SK-N-SH treated with all-trans-retinoic acid at 6 μM for 48 hours (cell line): Measurements from ENCODE around the gene RPL7A.

Experiments used
- ISL1 ChIP-seq: fragments of 250-450 bp; sonication (Bioruptor Pico); IDR thresholded peaks from 2 replicates; pipeline ENCODE4 v2.1.2; 2022; ENCODE audit warnings: mild to moderate bottlenecking, moderate library complexity
- PATZ1 ChIP-seq: fragments of 250-450 bp; sonication (Bioruptor Pico); IDR thresholded peaks from 2 replicates; pipeline ENCODE4 v1.8.0; 2020; ENCODE audit warnings: mild to moderate bottlenecking, moderate library complexity, borderline replicate concordance
- POU6F1 ChIP-seq: fragments of 250-450 bp; sonication (Bioruptor Pico); IDR thresholded peaks from 2 replicates; pipeline ENCODE4 v1.8.0; 2021; ENCODE audit warnings: low read depth, mild to moderate bottlenecking, moderate library complexity, borderline replicate concordance
- PPARA ChIP-seq: fragments of 250-450 bp; sonication (Bioruptor Pico); IDR thresholded peaks from 2 replicates; pipeline ENCODE4 v1.5.0; 2020; ENCODE audit warnings: mild to moderate bottlenecking, borderline replicate concordance
- SNAI2 ChIP-seq: fragments of 250-450 bp; sonication (Bioruptor Pico); IDR thresholded peaks from 2 replicates; pipeline ENCODE4 v1.5.0; 2020; ENCODE audit warnings: mild to moderate bottlenecking, moderate library complexity
- TCF4 ChIP-seq: fragments of 250-450 bp; sonication (Bioruptor Pico); IDR thresholded peaks from 2 replicates; pipeline ENCODE4 v1.8.0; 2021; ENCODE audit warnings: mild to moderate bottlenecking, moderate library complexity, borderline replicate concordance
- TOX ChIP-seq: fragments of 250-450 bp; sonication (Bioruptor Pico); IDR thresholded peaks from 2 replicates; pipeline ENCODE4 v1.8.0; 2021; ENCODE audit warnings: mild to moderate bottlenecking, moderate library complexity, borderline replicate concordance
- ZFP3 ChIP-seq: fragments of 250-450 bp; sonication (Bioruptor Pico); IDR thresholded peaks from 2 replicates; pipeline ENCODE4 v1.5.0; 2020; ENCODE audit warnings: mild to moderate bottlenecking, moderate library complexity
- ZNF565 ChIP-seq: fragments of 450-650 bp; formaldehyde crosslinking; conservative IDR thresholded peaks from 2 replicates; pipeline ENCODE4 v1.5.0; 2020; ENCODE audit warnings: low read depth, mild to moderate bottlenecking, moderate library complexity
- TF ChIP-seq, protein P1 (sequence below): fragments of 250-450 bp; sonication (Bioruptor Pico); IDR thresholded peaks from 2 replicates; pipeline ENCODE4 v1.5.1; 2021; ENCODE audit warnings: mild to moderate bottlenecking, moderate library complexity

DNA sequence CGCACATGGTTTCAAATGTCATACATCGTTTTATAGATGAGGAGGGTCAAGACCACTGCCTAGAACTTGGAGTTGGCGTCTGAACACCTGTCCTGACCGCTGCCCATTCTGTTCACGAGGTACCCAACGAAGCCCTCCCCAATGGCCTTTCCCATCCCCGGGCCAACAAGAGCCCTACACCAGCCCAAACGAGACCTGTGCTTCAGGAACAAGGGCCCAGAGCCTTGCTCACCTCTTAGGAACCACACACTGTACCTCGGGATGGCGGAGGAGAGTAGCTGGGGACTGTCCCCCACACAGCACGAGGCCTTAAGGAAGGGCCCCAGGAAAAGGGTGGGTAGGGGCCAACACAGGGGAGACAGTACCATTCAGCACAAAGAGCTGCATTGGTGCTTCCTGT lies 15.0 kb upstream of the RPL7A start:
- TF ChIP-seq TCF4 (CRISPR knock-in tag) (no peak), SNAI2 (CRISPR knock-in tag) (no peak), ZFP3 (CRISPR knock-in tag) (no peak), ISL1 (CRISPR knock-in tag) (no peak), TOX (CRISPR knock-in tag) (no peak), PPARA (CRISPR knock-in tag) (no peak), POU6F1 (no peak), PATZ1 (CRISPR knock-in tag) (no peak), ZNF565 (CRISPR knock-in tag) (no peak)
- TF ChIP-seq, protein P1, sequence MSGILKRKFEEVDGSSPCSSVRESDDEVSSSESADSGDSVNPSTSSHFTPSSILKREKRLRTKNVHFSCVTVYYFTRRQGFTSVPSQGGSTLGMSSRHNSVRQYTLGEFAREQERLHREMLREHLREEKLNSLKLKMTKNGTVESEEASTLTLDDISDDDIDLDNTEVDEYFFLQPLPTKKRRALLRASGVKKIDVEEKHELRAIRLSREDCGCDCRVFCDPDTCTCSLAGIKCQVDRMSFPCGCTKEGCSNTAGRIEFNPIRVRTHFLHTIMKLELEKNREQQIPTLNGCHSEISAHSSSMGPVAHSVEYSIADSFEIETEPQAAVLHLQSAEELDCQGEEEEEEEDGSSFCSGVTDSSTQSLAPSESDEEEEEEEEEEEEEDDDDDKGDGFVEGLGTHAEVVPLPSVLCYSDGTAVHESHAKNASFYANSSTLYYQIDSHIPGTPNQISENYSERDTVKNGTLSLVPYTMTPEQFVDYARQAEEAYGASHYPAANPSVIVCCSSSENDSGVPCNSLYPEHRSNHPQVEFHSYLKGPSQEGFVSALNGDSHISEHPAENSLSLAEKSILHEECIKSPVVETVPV (CRISPR knock-in tag): no peak
